ENCODE data around the gene METTL9. TPM values are rescaled to one million over a fixed set of nuclear protein-coding genes. Genes with fewer than 3 reads are reported as not detected.

The METTL9 gene
- total and polyA plus RNA-seq, 2 of the 13 experiments (the other 11 are each of a cell fraction or from before 2014, with no cell fraction given): 123 to 204 TPM

DNA sequence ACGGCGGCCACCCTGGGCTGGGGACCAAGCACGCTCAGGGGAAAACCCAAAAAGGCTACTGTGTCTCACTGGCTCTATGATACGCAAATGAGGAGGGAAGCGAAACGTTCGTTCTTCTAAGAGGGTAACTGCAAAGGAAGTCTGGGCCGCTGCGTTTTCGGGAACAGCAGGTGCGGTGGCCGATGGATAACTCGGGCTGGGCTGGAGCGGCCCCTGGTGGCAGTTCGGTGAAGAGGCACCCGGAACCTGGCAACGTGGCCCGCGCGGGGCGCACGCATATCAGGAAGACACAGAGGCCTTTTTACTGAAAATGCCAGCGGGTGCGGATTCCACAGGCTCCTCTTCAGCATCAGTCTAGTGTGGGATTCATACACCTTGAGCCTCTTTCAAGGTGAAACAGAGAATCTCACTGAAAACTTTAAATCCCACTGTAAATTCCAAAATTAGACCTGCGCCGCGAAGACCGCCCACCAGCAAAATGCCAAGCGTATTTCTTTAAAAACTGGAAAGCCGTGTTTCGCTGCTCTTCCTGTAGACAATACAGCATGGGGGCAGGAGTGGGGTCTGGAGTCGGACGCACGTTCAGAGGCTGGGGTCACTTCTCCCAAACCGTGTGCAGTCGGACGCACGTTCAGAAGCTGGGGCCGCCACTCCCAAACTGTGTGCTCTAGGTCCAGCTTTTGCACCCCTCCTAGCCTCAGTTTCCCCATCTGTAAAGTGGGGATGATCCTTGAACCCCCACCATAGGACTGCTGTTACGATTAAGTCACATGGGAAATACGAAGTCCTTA, 44.4 kb upstream of the METTL9 start (continued):
- TF ChIP-seq SMAD1 (CRISPR knock-in tag; IDR thresholded peaks at IDR 0.05; ENCODE audit: borderline replicate concordance, low read depth) (peak; percentile 100; the same call in 1 of the 2 replicates), AHR (CRISPR knock-in tag; IDR thresholded peaks at IDR 0.05) (peak; percentile 70; the same call in 1 of the 2 replicates), U2AF1 (optimal IDR thresholded peaks at IDR 0.05; ENCODE audit: low read depth, low read length) (peak; percentile 71), HDAC2 (CRISPR knock-in tag; IDR thresholded peaks at IDR 0.05) (peak; percentile 77), RXRB (CRISPR knock-in tag; IDR thresholded peaks at IDR 0.05; ENCODE audit: borderline replicate concordance) (peak; percentile 77), DPF2 (CRISPR knock-in tag; IDR thresholded peaks at IDR 0.05; ENCODE audit: borderline replicate concordance, low read depth) (no peak), ZKSCAN1 (IDR thresholded peaks at IDR 0.05; ENCODE audit: low read length) (peak; percentile 74), ZSCAN9 (CRISPR knock-in tag; IDR thresholded peaks at IDR 0.05; ENCODE audit: borderline replicate concordance) (peak; percentile 91; the same call in 1 of the 2 replicates), MED13 (CRISPR knock-in tag; IDR thresholded peaks at IDR 0.05) (peak; percentile 73; the same call in 1 of the 2 replicates), TGIF2 (CRISPR knock-in tag; IDR thresholded peaks at IDR 0.05) (peak; percentile 95), ZNF160 (CRISPR knock-in tag; IDR thresholded peaks at IDR 0.05) (peak; percentile 34; the same call in 1 of the 2 replicates), EP300 (IDR thresholded peaks at IDR 0.05; ENCODE audit: low read depth in 2 of 2, low read length in 2 of 2) (peak in 1 of 2 experiments; percentile 69; a peak in 1 of 4 replicates), EP300 (CRISPR knock-in tag; IDR thresholded peaks at IDR 0.05; ENCODE audit: borderline replicate concordance) (no peak; the same call in none of the 2 replicates), ZNF451 (CRISPR knock-in tag; IDR thresholded peaks at IDR 0.05) (peak; percentile 44; the same call in 1 of the 2 replicates), ZNF891 (CRISPR knock-in tag; IDR thresholded peaks at IDR 0.05) (peak; percentile 99)
- TF ChIP-seq, protein P1, sequence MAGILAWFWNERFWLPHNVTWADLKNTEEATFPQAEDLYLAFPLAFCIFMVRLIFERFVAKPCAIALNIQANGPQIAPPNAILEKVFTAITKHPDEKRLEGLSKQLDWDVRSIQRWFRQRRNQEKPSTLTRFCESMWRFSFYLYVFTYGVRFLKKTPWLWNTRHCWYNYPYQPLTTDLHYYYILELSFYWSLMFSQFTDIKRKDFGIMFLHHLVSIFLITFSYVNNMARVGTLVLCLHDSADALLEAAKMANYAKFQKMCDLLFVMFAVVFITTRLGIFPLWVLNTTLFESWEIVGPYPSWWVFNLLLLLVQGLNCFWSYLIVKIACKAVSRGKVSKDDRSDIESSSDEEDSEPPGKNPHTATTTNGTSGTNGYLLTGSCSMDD (CRISPR knock-in tag; IDR thresholded peaks at IDR 0.05): no peak
- TF ChIP-seq, protein P2, sequence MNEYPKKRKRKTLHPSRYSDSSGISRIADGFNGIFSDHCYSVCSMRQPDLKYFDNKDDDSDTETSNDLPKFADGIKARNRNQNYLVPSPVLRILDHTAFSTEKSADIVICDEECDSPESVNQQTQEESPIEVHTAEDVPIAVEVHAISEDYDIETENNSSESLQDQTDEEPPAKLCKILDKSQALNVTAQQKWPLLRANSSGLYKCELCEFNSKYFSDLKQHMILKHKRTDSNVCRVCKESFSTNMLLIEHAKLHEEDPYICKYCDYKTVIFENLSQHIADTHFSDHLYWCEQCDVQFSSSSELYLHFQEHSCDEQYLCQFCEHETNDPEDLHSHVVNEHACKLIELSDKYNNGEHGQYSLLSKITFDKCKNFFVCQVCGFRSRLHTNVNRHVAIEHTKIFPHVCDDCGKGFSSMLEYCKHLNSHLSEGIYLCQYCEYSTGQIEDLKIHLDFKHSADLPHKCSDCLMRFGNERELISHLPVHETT (CRISPR knock-in tag; conservative IDR thresholded peaks at IDR 0.05): 0 out of 2 replicates have a peak, but pooled peaks have one; percentile 56
- TF ChIP-seq, protein P3, sequence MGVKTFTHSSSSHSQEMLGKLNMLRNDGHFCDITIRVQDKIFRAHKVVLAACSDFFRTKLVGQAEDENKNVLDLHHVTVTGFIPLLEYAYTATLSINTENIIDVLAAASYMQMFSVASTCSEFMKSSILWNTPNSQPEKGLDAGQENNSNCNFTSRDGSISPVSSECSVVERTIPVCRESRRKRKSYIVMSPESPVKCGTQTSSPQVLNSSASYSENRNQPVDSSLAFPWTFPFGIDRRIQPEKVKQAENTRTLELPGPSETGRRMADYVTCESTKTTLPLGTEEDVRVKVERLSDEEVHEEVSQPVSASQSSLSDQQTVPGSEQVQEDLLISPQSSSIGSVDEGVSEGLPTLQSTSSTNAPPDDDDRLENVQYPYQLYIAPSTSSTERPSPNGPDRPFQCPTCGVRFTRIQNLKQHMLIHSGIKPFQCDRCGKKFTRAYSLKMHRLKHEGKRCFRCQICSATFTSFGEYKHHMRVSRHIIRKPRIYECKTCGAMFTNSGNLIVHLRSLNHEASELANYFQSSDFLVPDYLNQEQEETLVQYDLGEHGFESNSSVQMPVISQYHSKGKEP (CRISPR knock-in tag; IDR thresholded peaks at IDR 0.05): no peak; the same call in 1 of the 2 replicates
- TF ChIP-seq, protein P4, sequence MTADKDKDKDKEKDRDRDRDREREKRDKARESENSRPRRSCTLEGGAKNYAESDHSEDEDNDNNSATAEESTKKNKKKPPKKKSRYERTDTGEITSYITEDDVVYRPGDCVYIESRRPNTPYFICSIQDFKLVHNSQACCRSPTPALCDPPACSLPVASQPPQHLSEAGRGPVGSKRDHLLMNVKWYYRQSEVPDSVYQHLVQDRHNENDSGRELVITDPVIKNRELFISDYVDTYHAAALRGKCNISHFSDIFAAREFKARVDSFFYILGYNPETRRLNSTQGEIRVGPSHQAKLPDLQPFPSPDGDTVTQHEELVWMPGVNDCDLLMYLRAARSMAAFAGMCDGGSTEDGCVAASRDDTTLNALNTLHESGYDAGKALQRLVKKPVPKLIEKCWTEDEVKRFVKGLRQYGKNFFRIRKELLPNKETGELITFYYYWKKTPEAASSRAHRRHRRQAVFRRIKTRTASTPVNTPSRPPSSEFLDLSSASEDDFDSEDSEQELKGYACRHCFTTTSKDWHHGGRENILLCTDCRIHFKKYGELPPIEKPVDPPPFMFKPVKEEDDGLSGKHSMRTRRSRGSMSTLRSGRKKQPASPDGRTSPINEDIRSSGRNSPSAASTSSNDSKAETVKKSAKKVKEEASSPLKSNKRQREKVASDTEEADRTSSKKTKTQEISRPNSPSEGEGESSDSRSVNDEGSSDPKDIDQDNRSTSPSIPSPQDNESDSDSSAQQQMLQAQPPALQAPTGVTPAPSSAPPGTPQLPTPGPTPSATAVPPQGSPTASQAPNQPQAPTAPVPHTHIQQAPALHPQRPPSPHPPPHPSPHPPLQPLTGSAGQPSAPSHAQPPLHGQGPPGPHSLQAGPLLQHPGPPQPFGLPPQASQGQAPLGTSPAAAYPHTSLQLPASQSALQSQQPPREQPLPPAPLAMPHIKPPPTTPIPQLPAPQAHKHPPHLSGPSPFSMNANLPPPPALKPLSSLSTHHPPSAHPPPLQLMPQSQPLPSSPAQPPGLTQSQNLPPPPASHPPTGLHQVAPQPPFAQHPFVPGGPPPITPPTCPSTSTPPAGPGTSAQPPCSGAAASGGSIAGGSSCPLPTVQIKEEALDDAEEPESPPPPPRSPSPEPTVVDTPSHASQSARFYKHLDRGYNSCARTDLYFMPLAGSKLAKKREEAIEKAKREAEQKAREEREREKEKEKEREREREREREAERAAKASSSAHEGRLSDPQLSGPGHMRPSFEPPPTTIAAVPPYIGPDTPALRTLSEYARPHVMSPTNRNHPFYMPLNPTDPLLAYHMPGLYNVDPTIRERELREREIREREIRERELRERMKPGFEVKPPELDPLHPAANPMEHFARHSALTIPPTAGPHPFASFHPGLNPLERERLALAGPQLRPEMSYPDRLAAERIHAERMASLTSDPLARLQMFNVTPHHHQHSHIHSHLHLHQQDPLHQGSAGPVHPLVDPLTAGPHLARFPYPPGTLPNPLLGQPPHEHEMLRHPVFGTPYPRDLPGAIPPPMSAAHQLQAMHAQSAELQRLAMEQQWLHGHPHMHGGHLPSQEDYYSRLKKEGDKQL (CRISPR knock-in tag; IDR thresholded peaks at IDR 0.05; ENCODE audit: low read depth): 0 out of 2 replicates have a peak, but pooled peaks have one; percentile 29

All from HepG2 (cell line).